Skeletal muscle tissue (tissue), 4 donors: ENCODE measurements around the gene VPS9D1. TPM values are rescaled to one million over a fixed set of nuclear protein-coding genes. Genes with fewer than 3 reads are reported as not detected.

ENCODE experiments used
- H3K27ac ChIP-seq: one replicate; pipeline ENCODE4 v1.7.0; 2013; ENCODE audit warnings: mild to moderate bottlenecking, low read depth, low read length, inconsistent platforms
- H3K27me3 ChIP-seq, 3 donors: one replicate each; pipeline ENCODE4 v1.7.0; 2013; ENCODE audit warnings: low read length in 3 of 3; ENCODE audit not compliant: control insufficient read depth in 3 of 3, insufficient read depth in 3 of 3
- H3K36me3 ChIP-seq, 3 donors: one replicate each; pipeline ENCODE4 v1.7.0; 2013; ENCODE audit warnings: low read length in 3 of 3; ENCODE audit not compliant: control insufficient read depth in 3 of 3, insufficient read depth in 3 of 3
- H3K4me1 ChIP-seq, 3 donors: one replicate each; pipeline ENCODE4 v1.7.0; 2013; ENCODE audit warnings: low read length in 3 of 3, mild to moderate bottlenecking in 3 of 3; ENCODE audit not compliant: control insufficient read depth in 3 of 3, insufficient read depth in 3 of 3
- H3K4me3 ChIP-seq, 3 donors: one replicate each; pipeline ENCODE4 v1.7.0; 2013; ENCODE audit warnings: low read length in 3 of 3
- H3K9ac ChIP-seq, 3 donors: one replicate each; pipeline ENCODE4 v1.7.0; 2013; ENCODE audit warnings: low read length in 3 of 3, mild to moderate bottlenecking in 3 of 3, moderate library complexity in 2 of 3, low read depth in 1 of 3
- H3K9me3 ChIP-seq, 3 donors: one replicate each; pipeline ENCODE4 v1.7.0; 2013; ENCODE audit warnings: low read length in 3 of 3; ENCODE audit not compliant: control insufficient read depth in 3 of 3
- total RNA-seq: library from RNA; depleted of rRNA; stranded (reverse); fragments of >200 nt; gene quantifications from one replicate; pipeline ENCODE4 v1.2.3, GENCODE V29; 2014
- donor health status: Osteomylitis.

The VPS9D1 gene
- total RNA-seq, 1 donor from 2014 or later, result 3.1 TPM

DNA sequence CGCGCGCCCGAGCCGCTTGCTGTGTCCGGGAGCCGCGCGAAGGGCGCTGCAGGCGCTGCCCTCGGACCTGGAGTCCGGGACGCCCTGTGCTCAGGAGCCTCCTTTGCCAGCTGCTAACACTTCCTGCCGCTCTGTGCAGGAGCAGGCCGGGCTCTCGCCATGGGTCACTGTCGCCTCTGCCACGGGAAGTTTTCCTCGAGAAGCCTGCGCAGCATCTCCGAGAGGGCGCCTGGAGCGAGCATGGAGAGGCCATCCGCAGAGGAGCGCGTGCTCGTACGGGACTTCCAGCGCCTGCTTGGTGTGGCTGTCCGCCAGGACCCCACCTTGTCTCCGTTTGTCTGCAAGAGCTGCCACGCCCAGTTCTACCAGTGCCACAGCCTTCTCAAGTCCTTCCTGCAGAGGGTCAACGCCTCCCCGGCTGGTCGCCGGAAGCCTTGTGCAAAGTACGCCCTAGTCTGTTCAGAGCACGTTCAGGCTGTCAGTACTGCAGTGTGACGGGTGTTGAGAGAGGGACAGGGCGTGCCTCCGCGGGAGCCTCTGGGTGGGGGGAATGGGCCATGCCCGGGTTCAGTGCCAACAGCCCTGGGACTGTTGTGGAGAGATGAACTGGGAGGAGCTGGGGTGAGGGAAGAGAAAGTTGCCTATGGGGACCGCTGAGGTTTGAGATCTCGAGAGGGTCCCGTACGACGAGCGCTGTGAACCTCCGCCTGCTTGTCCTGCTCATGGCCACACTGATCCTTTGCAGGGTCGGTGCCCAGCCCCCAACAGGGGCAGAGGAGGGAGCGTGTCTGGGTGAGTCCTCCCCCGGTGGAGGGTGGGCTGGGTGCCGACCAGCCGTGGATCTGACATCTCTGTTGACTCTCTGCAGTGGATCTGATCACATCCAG, 1.9 kb upstream of the VPS9D1 start:
- H3K36me3 ChIP-seq, result peaks cover 27 to 34% (median 30%) of the 10 kb centered on the region in 3 donors
- peak overlapping the region; percentile 43 to 91 (median 73) for H3K9ac ChIP-seq
- H3K4me1 ChIP-seq, result peaks cover 30 to 38% (median 30%) of the 10 kb centered on the region in 3 donors
- peak overlapping the region; percentile 69 to 88 (median 83) for H3K4me3 ChIP-seq
- H3K27me3 ChIP-seq, result no peaks in the 10 kb centered on the region
- no peaks in the 10 kb centered on the region for H3K9me3 ChIP-seq
- H3K27ac ChIP-seq, result peak overlapping the region; percentile 88

DNA sequence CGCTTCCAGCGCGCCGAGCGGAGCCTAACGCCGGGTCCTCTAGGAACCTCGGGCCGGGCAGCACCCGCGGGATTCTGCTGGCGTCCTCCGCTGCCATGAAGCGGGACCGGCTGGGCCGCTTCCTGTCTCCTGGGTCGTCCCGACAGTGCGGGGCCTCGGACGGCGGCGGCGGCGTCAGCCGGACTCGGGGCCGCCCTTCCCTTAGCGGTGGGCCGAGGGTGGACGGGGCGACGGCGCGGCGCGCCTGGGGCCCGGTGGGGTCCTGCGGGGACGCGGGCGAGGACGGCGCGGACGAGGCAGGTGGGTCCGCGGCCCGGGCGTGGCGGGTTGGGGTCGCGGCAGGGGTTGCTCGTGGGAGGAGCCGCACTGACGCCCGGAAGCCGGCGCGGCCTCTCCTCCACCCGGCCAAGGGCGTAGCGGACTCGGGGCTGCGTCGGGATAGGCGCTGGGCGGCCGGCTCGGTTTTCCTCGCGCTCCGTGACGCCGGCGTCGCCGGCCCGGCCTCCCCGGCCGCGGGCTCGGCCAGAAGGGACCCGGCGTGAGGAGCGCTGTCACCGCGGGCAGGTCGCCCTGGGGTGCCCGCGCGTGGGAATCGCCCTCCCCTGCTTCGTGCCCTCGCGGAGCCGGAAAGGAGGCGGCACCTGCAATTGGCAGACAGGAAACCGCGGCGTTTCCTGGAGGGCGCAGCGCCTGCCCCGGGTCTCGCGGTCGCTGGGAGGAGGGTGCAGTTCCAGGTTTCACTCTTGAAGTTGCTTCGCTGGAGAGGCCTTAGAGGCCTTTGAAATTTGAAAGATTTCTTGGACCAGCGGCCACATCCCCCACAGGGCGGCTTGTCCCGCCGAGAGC, 1.1 kb upstream of the VPS9D1 start:
- Histone ChIP-seq H3K9ac (peak overlapping the region; percentile 61 to 91 (median 73)), H3K4me1 (peaks cover 30 to 38% (median 30%) of the 10 kb centered on the region in 3 donors)

DNA sequence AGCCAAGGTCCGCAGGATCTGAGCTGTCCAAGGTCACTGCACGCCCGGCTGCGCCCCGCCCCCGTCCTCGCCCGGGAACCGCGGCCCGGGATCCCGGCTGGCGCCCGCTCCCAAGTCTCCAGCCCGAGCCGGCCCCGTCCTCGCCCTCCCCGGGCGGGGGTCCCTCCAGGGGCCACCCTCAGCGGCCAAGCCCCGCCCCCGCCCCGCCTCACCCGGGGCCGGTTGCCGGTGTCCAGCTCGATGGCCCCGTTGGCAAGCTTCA, 216 bp downstream of the VPS9D1 start:
- no peaks in the 10 kb centered on the region for H3K9me3 ChIP-seq
- H3K9ac ChIP-seq, result peak overlapping the region; percentile 74 to 91 (median 85)
- H3K27ac ChIP-seq, result peak overlapping the region; percentile 88
- no peaks in the 10 kb centered on the region for H3K27me3 ChIP-seq
- peaks cover 30 to 38% (median 30%) of the 10 kb centered on the region in 3 donors for H3K4me1 ChIP-seq
- H3K36me3 ChIP-seq, result peaks cover 18 to 27% (median 21%) of the 10 kb centered on the region in 3 donors
- H3K4me3 ChIP-seq, result peak overlapping the region; percentile 83 to 88 (median 86)

More for the DNA sequence above, 1.1 kb upstream of the VPS9D1 start:
- no peaks in the 10 kb centered on the region for H3K27me3 ChIP-seq
- H3K4me3 ChIP-seq, result peak overlapping the region; percentile 69 to 88 (median 83)
- H3K27ac ChIP-seq, result peak overlapping the region; percentile 88
- H3K36me3 ChIP-seq, result peaks cover 22 to 27% (median 22%) of the 10 kb centered on the region in 3 donors
- no peaks in the 10 kb centered on the region for H3K9me3 ChIP-seq

DNA sequence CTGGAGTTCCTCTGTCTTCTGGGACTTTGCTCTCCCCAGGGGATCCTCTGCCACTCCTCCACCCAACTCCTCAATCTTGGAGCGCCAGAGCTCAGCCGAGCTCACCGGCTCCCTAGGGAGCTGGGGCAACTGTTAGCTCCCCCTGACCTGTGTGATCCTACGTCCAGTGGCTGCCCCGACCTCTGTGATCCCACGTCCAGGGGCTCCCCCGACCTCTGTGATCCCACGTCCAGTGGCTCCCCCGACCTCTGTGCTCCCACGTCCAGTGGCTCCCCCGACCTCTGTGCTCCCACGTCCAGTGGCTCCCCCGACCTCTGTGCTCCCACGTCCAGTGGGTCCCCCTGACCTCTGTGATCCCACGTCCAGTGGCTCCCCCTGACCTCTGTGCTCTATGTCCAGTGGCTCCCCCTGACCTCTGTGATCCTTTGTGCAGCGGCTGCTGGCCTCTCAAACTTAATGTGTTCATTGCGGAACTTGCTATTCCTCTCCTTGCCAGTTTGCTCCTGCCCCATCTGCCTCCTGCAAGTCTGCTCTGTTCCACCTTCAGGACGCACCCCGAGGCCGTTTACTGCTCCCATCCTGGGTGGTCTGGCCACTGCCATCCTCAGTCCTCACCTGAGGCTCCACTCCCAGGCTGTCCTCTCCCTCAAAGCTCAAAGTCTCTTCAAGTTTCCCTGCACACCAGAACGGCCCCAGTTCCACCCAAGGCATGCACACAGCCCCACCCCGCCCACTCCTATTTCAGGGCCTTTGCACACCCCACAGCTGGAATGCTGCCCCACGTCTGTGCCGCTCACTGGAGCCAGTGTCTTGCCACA, 2.8 kb downstream of the VPS9D1 start:
- no peak overlapping the region for H3K9ac ChIP-seq
- H3K27ac ChIP-seq, result no peak overlapping the region
- H3K4me1 ChIP-seq, result peaks cover 16 to 20% (median 17%) of the 10 kb centered on the region in 3 donors
- no peaks in the 10 kb centered on the region for H3K27me3 ChIP-seq
- no peak overlapping the region for H3K4me3 ChIP-seq
- H3K36me3 ChIP-seq, result peaks cover 3 to 9% (median 5%) of the 10 kb centered on the region in 3 donors
- no peaks in the 10 kb centered on the region for H3K9me3 ChIP-seq

DNA sequence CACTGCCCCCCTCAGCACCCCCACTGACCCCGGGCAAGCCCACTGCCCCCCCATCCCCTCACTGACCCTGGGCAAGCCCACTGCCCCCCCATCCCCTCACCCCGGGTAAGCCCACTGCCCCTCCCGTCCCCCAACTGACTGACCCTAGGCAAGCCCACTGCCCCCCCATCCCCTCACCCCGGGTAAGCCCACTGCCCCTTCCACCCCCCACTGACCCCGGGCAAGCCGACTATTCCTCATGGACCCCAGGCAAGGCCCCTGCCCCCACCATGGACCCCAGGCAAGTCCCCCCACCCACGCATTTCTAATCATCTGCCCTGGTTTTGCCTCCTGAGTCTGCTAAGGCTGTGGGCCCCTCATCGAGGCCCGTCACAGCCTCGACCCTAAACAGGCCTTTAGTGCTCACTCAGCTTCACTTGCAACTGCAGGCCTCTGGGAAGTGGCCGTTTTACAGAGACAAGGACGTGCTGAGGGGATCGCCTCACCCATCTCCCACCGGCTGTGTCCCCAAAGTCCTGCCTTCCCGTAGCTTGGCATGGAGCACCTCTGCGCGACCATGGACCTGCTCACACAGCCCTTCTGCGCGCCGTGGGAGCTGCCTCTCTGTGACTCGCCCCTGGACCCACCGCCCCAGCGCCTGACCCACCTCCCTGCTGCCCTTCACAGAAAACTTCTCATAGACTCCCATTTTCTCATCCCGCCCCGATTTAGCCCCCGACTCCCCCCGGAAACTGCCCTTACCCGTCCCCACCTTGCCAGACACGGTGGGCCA, 3.6 kb downstream of the VPS9D1 start:
- Histone ChIP-seq H3K27ac (no peak overlapping the region), H3K9ac (no peak overlapping the region), H3K4me3 (no peak overlapping the region), H3K27me3 (peaks cover 0 to 2% (median 0%) of the 10 kb centered on the region in 3 donors), H3K36me3 (peaks cover 0 to 4% (median 0%) of the 10 kb centered on the region in 3 donors), H3K9me3 (no peaks in the 10 kb centered on the region), H3K4me1 (peaks cover 8 to 13% (median 10%) of the 10 kb centered on the region in 3 donors)

DNA sequence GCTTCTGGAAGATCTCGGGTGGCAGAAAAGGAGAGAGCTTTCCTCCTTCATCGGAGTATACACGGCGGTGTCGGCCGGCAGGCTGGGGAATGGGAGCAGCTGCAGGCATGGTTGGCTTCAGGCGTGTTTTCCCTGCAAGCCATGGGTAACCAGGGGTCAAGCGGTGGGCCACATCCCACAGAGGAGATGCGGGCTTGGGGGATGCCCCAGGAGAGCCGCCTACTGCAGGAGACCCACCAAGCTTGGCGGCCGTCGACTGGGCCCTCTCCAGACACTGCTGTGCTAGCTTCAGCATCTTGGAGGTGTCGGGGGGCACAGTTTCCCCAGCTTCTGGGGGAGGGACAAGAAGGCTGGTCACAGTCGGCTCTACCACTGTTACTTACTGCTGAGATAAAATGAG, 4.2 kb downstream of the VPS9D1 start:
- Histone ChIP-seq H3K9me3 (no peaks in the 10 kb centered on the region), H3K27me3 (peaks cover 0 to 2% (median 0%) of the 10 kb centered on the region in 3 donors), H3K4me1 (peaks cover 7 to 14% (median 10%) of the 10 kb centered on the region in 3 donors), H3K36me3 (peaks cover 0 to 4% (median 0%) of the 10 kb centered on the region in 3 donors), H3K9ac (no peak overlapping the region), H3K4me3 (no peak overlapping the region), H3K27ac (no peak overlapping the region)

DNA sequence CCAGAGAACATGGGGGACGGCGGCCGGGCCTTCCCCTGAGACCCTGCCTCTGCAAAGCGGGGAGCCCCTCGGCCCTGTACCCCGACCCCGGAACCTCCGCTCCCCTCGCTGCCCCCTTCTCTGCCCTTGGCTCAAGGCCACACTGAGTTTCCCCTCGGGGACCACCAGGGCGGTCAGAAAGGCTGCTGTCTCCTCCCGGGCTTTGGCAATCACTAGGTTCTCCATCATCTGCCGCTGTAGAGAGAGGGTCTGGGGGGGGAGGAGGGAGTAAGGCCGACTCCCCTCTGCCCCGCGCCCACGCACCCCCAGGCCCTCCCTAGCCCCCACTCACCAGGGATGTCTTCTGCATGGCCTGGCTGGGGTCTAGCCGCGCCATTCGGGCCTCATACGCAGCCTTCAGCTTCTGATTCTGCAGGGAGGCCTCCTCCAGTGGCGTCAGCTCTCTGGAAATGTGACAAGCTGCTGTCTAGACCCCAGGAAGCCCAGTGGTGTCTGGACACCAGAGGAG, 8.4 kb downstream of the VPS9D1 start:
- no peak overlapping the region for H3K27ac ChIP-seq
- no peak overlapping the region for H3K4me3 ChIP-seq
- peak overlapping the region in 1 of 3 donors; percentile 40 for H3K9ac ChIP-seq

GRCh38 chr16:89711601-89712273, 9.0 kb downstream of the VPS9D1 start:
- Histone ChIP-seq H3K4me3 (no peak overlapping the region), H3K9me3 (no peaks in the 10 kb centered on the region), H3K27ac (no peak overlapping the region), H3K36me3 (peaks cover 0 to 4% (median 0%) of the 10 kb centered on the region in 3 donors), H3K9ac (peak overlapping the region in 1 of 3 donors; percentile 40), H3K27me3 (peaks cover 0 to 2% (median 0%) of the 10 kb centered on the region in 3 donors), H3K4me1 (peaks cover 0 to 5% (median 0%) of the 10 kb centered on the region in 3 donors)

More for the DNA sequence above, 8.4 kb downstream of the VPS9D1 start:
- Histone ChIP-seq H3K27me3 (peaks cover 0 to 2% (median 0%) of the 10 kb centered on the region in 3 donors), H3K36me3 (peaks cover 0 to 4% (median 0%) of the 10 kb centered on the region in 3 donors), H3K4me1 (peaks cover 0 to 5% (median 0%) of the 10 kb centered on the region in 3 donors), H3K9me3 (no peaks in the 10 kb centered on the region)
